ENCODE data around the gene CLN5. TPM values are rescaled to one million over a fixed set of nuclear protein-coding genes. Genes with fewer than 3 reads are reported as not detected.
"Not testable (repeated sequence)": the region's sequence is repeated elsewhere in the genome, so short reads cannot be mapped to it uniquely, and the experiment has no call there.

CLN5 gene
- total RNA-seq, 1 experiment from 2014 or later, result 23.3 TPM

- no peak for DNase-seq (ENCODE audit: low read depth)
These were observed 16.0 kb upstream of the CLN5 start for GRCh38 chr13:76975863-76976262.

- DNase-seq (ENCODE audit: low read depth), result peak; percentile 87
These were observed 15.4 kb upstream of the CLN5 start for GRCh38 chr13:76976490-76976889.

- peak; percentile 27 for DNase-seq (ENCODE audit: low read depth)
These were observed 15.0 kb upstream of the CLN5 start for GRCh38 chr13:76976929-76977328.

GRCh38 chr13:76980075-76980718 is 11.7 kb upstream of the CLN5 start:
- peak; percentile 32 for DNase-seq (ENCODE audit: low read depth)

- DNase-seq (ENCODE audit: low read depth), result no peak
These were observed 9.8 kb upstream of the CLN5 start for GRCh38 chr13:76982061-76982460.

GRCh38 chr13:76983676-76984075 is 8.2 kb upstream of the CLN5 start:
- DNase-seq (ENCODE audit: low read depth), result no peak

- DNase-seq (ENCODE audit: low read depth), result peak; percentile 6
These were observed 467 bp upstream of the CLN5 start for GRCh38 chr13:76991432-76991795.

- DNase-seq (ENCODE audit: low read depth), result peak; percentile 28
These were observed 694 bp downstream of the CLN5 start for GRCh38 chr13:76992548-76993001.

- DNase-seq (ENCODE audit: low read depth), result peak; percentile 11
These were observed 1.1 kb downstream of the CLN5 start for GRCh38 chr13:76993021-76993420.

- no peak for DNase-seq (ENCODE audit: low read depth)
These were observed 1.6 kb downstream of the CLN5 start for GRCh38 chr13:76993473-76993872.

GRCh38 chr13:76994281-76994680 is 2.4 kb downstream of the CLN5 start:
- no peak for DNase-seq (ENCODE audit: low read depth)

- peak; percentile 36 for DNase-seq (ENCODE audit: low read depth)
These were observed 8.6 kb downstream of the CLN5 start for GRCh38 chr13:77000475-77000874.

GRCh38 chr13:77001540-77001939 is 9.7 kb downstream of the CLN5 start:
- no peak for DNase-seq (ENCODE audit: low read depth)

GRCh38 chr13:77001963-77002587 is 10.2 kb downstream of the CLN5 start:
- DNase-seq (ENCODE audit: low read depth), result no peak

GRCh38 chr13:77002590-77003190 is 10.8 kb downstream of the CLN5 start:
- DNase-seq (ENCODE audit: low read depth), result peak; percentile 32

- not testable (repeated sequence) for DNase-seq (ENCODE audit: low read depth)
These were observed 16.5 kb downstream of the CLN5 start for GRCh38 chr13:77008337-77008736.

GRCh38 chr13:77009011-77009410 is 17.1 kb downstream of the CLN5 start:
- DNase-seq (ENCODE audit: low read depth), result no peak

- not testable (repeated sequence) for DNase-seq (ENCODE audit: low read depth)
These were observed 17.8 kb downstream of the CLN5 start for GRCh38 chr13:77009719-77010118.

- no peak for DNase-seq (ENCODE audit: low read depth)
These were observed 22.1 kb downstream of the CLN5 start for GRCh38 chr13:77013853-77014542.

- no peak for DNase-seq (ENCODE audit: low read depth)
These were observed 23.2 kb downstream of the CLN5 start for GRCh38 chr13:77014906-77015685.

- no peak for DNase-seq (ENCODE audit: low read depth)
These were observed 24.5 kb downstream of the CLN5 start for GRCh38 chr13:77016251-77016812.

Data from M059J (cell line).